DMS 273 (cell line): Measurements from ENCODE around the gene ALPK3.
A peak's percentile ranks its signal among the peaks of the same experiment; 100 is the strongest.

Experiments
- DNase-seq: peaks from one replicate; lab custom pipeline; 2025; ENCODE audit not compliant: unreplicated experiment; lab: John Stamatoyannopoulos, UW

Gene ALPK3

GRCh38 chr15:84840741-84841429 lies 23.7 kb downstream of the ALPK3 start:
- DNase-seq, result no peak

- no peak for DNase-seq
Observed at GRCh38 chr15:84842781-84843180, 25.6 kb downstream of the ALPK3 start.

GRCh38 chr15:84844964-84845363 lies 27.8 kb downstream of the ALPK3 start:
- no peak for DNase-seq

- DNase-seq, result peak; percentile 66
Observed at GRCh38 chr15:84845631-84846030, 28.5 kb downstream of the ALPK3 start.

- DNase-seq, result no peak
Observed at GRCh38 chr15:84846269-84846668, 29.1 kb downstream of the ALPK3 start.

GRCh38 chr15:84847382-84847781 lies 30.2 kb downstream of the ALPK3 start:
- no peak for DNase-seq

GRCh38 chr15:84852212-84852611 lies 35.1 kb downstream of the ALPK3 start:
- DNase-seq, result no peak

GRCh38 chr15:84855136-84855535 lies 38.0 kb downstream of the ALPK3 start:
- no peak for DNase-seq

GRCh38 chr15:84855765-84856164 lies 38.6 kb downstream of the ALPK3 start:
- no peak for DNase-seq

- DNase-seq, result no peak
Observed at GRCh38 chr15:84856731-84857417, 39.7 kb downstream of the ALPK3 start.

GRCh38 chr15:84857418-84858004 lies 40.4 kb downstream of the ALPK3 start:
- DNase-seq, result no peak

GRCh38 chr15:84858231-84858630 lies 41.1 kb downstream of the ALPK3 start:
- no peak for DNase-seq

- no peak for DNase-seq
Observed at GRCh38 chr15:84859144-84859543, 42.0 kb downstream of the ALPK3 start.

- DNase-seq, result no peak
Observed at GRCh38 chr15:84859651-84860050, 42.5 kb downstream of the ALPK3 start.

- DNase-seq, result no peak
Observed at GRCh38 chr15:84861781-84862180, 44.6 kb downstream of the ALPK3 start.

GRCh38 chr15:84862214-84862975 lies 45.2 kb downstream of the ALPK3 start:
- DNase-seq, result no peak

- no peak for DNase-seq
Observed at GRCh38 chr15:84863565-84864443, 46.6 kb downstream of the ALPK3 start.

GRCh38 chr15:84864444-84864795 lies 47.3 kb downstream of the ALPK3 start:
- DNase-seq, result no peak

- DNase-seq, result no peak
Observed at GRCh38 chr15:84865074-84865569, 48.0 kb downstream of the ALPK3 start.

- DNase-seq, result no peak
Observed at GRCh38 chr15:84868037-84868880, 51.1 kb downstream of the ALPK3 start.
